Ovary (tissue), 3 donors: Measurements from ENCODE around the gene WDR86.

Experiments
- CTCF ChIP-seq, 3 donors: fragments of 450-650 bp in 2 of 3; fragments of 200-600 bp in 1 of 3; IDR thresholded peaks; one replicate each; pipeline versions ENCODE4 v1.5.1 to v1.8.0; 2016 to 2022; ENCODE audit warnings: antibody characterized with exemption in 3 of 3, mild to moderate bottlenecking in 1 of 3
- POLR2A ChIP-seq: fragments of 450-650 bp; IDR thresholded peaks from one replicate; pipeline ENCODE4 v1.6.1; 2017; ENCODE audit warnings: antibody characterized with exemption, mild to moderate bottlenecking, moderate library complexity
- donor health status: DM: no; HTN: no; CAD: no.

- TF ChIP-seq CTCF (IDR thresholded peaks at IDR 0.05), result no peak
- no peak for TF ChIP-seq POLR2A
Measured at GRCh38 chr7:151439855-151440798, 30.3 kb upstream of the WDR86 start, which contains the start of gene CRYGN.
